Measurements from ENCODE around the gene IFIT2.
A peak's percentile ranks its signal among the peaks of the same experiment; 100 is the strongest.
"Not testable (repeated sequence)": the region's sequence is repeated elsewhere in the genome, so short reads cannot be mapped to it uniquely, and the experiment has no call there.

The IFIT2 gene, protein sequence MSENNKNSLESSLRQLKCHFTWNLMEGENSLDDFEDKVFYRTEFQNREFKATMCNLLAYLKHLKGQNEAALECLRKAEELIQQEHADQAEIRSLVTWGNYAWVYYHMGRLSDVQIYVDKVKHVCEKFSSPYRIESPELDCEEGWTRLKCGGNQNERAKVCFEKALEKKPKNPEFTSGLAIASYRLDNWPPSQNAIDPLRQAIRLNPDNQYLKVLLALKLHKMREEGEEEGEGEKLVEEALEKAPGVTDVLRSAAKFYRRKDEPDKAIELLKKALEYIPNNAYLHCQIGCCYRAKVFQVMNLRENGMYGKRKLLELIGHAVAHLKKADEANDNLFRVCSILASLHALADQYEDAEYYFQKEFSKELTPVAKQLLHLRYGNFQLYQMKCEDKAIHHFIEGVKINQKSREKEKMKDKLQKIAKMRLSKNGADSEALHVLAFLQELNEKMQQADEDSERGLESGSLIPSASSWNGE

DNA sequence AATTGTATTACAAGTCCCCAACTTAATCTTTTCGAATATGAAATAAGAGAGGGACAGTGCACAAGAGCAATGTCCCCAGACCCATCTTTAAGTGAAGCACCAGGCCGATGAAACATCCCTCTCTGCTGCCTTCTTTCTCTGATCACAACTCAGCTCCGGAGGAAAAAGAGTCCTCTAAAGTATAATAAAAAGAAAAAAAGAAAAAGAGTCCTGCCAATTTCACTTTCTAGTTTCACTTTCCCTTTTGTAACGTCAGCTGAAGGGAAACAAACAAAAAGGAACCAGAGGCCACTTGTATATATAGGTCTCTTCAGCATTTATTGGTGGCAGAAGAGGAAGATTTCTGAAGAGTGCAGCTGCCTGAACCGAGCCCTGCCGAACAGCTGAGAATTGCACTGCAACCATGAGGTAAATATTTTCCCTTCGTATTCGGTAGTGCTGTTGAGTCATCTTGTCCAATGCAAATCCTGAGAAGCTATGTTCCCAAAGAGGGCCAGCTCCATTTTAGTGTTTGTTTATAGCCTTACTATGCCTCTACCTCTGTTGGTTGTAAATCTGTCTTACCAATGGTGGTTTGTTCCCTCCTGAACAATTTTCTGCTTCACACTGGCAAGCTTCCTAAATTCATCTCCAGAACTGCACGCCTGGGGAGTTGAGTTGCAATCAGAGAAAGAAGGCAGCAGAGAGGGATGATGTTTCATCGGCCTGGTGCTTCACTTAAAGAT, at the start of gene IFIT2:
Gene IFIT2, plus strand, starts transcription at position 326 of the 725 bp plus-strand sequence. Its CDS starts 78 bp downstream, at position 404.
- Histone ChIP-seq H3K4me3 (peak within 1 kb of the TSS; percentile 25 to 51 (median 37)), H3K27ac (peak within 1 kb of the TSS in 20 of 21 experiments; percentile 53 to 95 (median 82))

DNA sequence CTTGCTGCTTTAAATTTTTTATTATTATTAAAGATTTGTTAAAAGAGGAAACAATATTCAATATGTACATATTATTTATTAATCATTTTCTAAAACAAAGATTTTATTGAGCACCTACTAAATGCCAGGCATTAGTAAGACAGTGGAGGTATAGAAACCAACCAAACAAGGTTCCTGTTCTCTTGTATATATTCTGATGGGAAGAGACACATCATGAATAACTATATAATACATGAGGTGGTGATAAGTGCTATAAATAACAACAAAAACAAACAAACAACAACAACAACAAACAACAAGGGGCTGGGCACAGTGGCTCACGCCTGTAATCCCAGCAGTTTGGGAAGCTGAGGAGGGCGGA, 49.6 kb upstream of the IFIT2 start:
- H3K27ac ChIP-seq: peak overlapping the region in 3 of 21 experiments; percentile 75 to 80 (median 78)
- H3K4me3 ChIP-seq: peak overlapping the region in 6 of 7 experiments; percentile 65 to 92 (median 78)

DNA sequence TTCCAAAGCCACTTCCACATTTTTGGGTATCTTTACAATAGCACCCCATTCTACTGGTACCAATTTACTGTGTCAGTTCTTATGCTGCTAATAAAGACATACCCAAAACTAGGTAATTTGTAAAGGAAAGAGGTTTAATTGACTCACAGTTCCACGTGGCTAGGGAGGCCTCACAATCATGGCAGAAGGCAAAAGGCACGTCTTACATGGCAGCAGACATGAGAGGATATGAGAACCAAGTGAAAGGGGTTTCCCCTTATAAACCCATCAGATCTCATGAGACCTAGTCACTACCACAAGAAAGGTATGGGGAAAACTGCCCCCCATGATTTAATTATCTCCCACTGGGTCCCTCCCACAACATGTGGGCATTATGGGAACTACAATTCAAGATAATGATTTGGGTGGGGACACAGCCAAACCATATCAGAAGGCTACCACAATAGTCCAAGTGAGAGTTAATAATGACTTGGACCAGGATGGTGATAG, 46.7 kb upstream of the IFIT2 start:
- H3K4me3 ChIP-seq, H3K27ac ChIP-seq: not testable (repeated sequence)

DNA sequence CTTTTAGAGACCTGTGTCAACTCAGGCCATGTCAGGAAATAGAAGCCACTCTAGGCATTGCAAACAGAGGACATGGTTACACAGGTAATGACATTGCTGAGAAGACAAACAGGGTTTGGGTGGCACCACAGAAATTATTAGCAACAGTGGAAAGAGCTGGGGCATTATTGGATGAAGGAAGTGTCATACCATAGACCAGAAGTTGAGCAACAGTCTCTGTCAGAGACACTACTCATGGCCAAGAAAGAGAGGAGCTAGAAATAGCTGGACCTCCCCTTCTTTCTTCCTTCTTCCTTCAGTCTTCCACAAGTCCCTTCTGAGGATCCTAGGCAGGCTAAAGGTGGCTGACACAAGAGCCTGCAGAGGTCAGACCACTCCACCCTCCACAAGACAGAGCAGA, 46.1 kb upstream of the IFIT2 start:
- no peak overlapping the region for H3K4me3 ChIP-seq
- H3K27ac ChIP-seq: no peak overlapping the region

DNA sequence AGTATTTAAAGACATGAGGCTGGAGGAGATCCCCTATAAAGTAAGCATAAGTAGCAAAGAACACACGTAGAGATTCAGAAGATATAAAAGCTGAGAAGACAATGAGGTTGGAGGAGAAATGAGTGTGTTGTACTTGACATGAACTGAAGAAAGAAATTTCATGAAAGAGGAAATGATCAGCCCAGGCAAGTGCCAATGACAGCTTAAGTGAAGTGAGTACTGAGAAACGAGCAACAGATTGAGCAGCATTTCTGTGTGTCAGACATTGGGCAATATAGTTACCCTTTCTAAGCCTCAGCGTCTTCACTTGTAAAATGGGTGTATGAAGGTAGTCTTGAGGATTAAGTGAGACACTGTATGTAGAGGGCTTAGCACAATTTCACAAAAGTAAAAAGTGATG, 45.5 kb upstream of the IFIT2 start:
- Histone ChIP-seq H3K27ac (no peak overlapping the region), H3K4me3 (no peak overlapping the region)

DNA sequence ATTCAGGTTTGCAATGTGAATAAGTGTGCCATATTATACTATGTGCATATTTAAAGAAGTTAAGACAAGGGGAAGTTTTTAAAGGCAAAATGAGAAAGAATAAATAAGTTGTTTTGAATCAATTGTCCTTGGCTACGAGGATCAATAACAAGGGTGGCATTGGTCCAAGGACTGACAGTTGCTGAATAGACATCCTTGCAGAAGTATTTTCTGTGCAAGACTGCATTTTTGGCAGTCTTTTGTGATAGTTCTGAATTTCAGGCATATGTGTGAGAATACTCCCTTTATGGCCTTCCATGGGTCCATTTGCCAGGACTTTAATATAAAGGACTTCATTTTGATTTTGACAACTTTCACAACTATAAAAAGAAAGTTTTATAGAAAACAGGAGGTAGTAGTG, 44.9 kb upstream of the IFIT2 start:
- no peak overlapping the region for H3K4me3 ChIP-seq
- no peak overlapping the region for H3K27ac ChIP-seq

DNA sequence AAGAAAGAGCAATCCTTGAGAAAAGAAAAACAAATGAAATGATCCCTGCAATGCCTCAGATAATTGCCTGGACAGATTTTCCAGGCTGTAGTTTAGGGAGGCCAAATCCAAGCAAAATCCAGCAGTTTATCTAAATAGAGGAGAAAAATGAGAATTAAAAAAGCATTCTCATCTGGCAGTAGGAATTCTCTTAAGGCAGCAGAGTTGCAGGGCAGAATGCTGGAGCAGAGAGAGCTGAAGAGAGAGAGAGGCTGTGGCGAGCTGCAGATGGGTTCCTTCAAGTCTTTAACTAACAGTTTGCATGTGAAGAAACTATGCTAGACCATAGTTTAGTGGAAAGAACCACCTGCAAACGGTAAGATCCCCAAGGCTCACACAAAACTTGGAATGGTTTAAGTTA, 44.3 kb upstream of the IFIT2 start:
- Histone ChIP-seq H3K4me3 (no peak overlapping the region), H3K27ac (no peak overlapping the region)

DNA sequence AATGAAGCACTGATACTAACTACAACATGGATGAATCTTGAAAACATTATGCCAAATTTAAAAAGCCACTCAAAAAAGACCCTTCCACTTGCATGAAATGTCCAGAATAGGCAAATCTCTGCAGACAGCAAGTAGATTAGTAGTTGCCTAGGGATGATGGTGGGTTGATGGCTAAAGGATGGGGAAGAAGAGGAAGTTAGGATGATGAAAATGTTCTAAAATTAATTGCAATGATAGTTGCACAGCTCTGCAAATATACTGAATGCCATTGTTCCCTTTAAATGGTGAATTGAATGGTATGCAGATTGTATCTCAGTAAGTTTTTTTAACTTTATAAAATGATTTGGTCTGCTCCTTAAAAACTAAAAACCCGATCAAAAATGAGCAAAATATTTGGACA, 43.0 kb upstream of the IFIT2 start:
- H3K4me3 ChIP-seq: no peak overlapping the region
- H3K27ac ChIP-seq: no peak overlapping the region

DNA sequence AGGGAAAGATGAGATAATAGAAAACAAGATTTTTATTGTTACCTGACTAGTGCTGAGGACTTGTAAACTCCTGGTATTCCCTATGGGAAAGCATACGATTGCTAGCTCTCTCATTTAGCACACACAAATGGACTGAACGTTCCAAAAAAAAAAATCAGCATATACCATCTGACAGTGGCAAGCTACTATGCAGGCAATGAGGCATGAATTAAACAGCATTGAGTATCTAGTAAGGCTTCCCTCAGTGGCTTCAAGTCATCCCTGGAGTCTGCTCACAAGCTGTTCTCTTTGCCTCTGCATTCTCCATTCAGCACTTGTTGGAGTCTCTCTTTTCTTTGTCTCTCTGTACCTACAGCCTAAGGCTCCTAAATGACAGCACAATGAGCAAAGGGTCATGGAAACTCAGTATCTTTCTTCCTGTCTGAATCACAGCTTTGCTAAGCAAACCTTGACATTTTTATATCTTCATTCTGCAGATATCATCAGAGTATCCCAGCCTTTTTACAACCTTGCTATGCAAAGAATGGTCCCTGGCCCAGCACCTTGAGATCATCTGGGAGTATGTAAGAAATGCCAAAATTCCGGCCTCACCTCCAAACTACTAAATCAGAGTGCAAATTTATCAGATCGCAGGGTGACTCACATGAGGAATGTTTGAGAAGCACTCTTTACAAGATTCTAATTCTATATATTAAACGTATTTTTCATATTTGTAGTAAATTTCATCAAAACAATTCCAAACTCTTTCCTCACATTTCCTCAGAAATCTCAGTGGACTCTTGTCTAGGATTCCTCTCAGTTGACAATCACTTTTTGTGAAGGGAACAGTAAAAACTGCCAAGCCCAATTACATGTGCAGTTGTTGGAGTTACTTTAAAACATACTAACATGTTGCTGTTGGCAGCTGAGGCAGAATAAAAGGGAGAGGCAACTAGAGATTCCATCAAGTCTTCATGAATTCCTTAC, 39.5 kb upstream of the IFIT2 start:
- Histone ChIP-seq H3K27ac (no peak overlapping the region), H3K4me3 (no peak overlapping the region)

DNA sequence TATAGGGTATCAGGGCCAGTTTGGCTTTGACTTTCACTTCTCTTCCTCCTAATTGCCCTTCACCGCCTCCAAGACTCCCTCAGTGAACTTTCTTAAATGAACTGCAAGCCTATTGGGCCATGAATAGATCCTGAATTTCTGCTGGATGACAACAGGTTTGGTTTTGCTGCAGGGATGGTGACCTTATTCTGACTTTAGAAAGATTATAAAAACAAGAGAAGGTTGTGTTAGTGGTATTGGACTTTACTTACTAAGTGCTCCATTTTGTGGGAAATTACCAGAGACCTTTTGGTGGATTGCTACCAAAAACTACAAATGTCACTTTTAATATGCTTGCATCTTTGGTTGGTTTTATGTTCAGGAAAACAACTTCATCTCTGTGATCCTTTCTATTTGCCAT, 38.8 kb upstream of the IFIT2 start:
- H3K27ac ChIP-seq: no peak overlapping the region

DNA sequence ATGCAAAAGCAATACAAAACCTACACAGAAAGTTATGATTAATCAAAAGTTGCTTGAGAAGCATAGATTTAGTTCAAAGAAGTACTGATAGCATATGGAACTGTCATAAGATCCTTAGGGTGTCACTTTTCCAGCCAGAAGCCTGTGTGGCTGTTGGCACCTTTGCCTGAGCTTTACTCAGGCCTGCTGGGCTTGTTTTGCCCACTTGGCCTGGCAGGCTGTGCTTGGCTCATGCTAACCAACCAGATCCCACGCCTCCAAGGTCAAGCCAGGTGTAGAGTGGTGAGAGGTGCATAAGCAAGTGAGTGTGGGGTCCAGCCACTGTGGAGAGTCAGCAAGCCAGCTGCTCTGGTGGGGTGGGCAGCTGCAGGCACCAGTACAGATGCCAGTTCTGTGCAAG, 38.3 kb upstream of the IFIT2 start:
- Histone ChIP-seq H3K4me3 (no peak overlapping the region), H3K27ac (no peak overlapping the region)

More for the DNA sequence above, 38.8 kb upstream of the IFIT2 start:
- H3K4me3 ChIP-seq: no peak overlapping the region

DNA sequence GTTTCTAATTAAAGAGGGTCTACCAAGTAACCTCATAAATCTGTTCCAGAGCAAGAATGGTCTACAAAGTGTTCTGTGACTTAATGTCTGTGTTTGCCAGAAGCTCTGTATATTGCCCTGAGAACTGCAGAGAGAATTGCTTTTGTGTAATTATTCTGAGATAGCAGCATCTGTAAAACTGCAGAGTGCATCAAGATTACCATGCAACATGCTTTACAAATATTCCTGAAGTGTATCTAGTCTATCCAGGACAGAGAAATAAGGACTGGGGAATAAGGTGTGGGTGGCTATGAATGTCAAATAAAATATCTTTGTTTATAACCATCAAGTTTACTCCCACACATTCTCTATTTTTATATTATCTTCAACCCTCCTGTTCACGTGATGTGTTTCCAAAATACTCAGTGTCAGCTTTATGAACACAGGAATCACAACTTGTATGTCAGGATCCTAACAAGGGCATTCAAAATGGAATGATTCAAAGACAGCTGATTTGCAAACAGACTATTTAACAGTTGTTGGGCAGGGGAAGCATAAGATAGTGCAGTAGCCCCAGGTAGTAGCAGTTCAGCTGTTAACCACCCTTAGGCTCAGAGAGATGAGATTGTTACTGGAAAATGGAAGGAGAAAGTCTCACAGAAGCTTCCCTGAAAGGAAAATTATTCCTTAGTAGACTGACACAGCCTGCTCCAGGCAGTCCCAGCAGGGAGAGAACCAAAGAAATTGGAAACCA, 35.0 kb upstream of the IFIT2 start:
- H3K27ac ChIP-seq: no peak overlapping the region
- H3K4me3 ChIP-seq: no peak overlapping the region

DNA sequence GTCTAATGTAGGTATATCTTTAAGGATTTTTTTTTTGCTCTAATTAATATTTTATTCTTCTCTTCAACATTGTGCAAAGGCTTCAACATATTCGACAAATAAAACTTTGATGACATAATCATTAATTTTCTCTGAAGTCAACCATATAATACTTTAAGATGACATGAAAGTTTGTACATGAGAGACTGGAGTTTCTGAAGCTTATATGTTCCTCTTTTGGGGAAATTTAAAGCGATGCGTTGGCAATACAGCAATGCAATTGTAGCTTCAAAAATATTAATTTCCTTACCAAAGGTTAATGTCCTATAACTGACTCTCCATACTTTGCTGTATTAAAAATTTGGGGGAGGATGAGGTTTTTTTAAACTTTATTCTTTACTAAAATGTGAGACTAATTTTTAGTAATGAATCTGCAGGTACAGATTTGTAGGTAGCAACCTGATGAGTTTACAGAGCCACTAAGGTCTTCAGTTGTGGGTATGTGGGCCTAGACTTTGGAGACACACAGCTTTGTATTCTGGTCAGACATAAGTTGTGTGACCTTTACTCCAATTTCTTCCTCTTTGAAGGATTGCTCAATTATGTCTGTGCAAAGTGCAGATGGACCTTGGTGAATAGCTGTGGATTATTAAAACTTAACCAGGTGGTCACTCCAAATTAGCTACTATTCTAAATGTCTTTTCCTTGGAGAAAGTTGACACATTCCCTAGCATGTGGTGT, 32.3 kb upstream of the IFIT2 start:
- Histone ChIP-seq H3K27ac (no peak overlapping the region), H3K4me3 (no peak overlapping the region)

DNA sequence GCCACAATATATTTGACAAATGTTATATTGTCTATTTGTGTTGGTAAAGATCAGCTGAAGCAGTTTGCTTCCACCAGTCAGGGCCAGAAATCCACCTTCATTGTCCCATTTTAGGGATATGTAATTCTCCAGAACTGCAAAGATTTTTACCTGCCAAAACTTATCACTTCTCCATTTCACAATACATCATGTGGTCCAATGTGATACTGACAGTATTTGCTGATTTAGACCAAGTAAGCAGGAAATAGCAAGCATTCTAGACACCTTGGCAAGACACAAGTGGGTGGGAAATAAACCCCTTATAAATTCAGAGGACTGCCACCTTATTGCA, 31.7 kb upstream of the IFIT2 start:
- Histone ChIP-seq H3K27ac (no peak overlapping the region), H3K4me3 (no peak overlapping the region)

DNA sequence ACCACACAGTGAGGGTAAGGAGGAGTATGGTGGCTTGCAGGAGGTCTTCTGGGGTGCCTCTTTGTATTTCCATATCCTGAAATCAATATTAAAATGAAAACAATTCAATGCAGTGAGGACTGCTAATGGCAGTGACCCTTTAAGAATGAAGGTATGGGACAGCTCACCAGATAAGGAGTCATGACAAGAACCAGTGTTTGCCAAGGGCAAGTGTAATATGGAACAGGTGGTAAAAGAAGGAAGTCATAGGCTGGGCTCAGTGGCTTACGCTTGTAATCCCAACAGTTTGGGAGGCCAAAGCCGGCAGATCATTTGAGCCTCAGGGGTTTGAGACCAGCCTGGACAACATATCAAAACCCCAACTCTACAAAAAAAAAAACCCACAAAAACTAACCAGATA, 30.3 kb upstream of the IFIT2 start:
- Histone ChIP-seq H3K27ac (no peak overlapping the region), H3K4me3 (no peak overlapping the region)

DNA sequence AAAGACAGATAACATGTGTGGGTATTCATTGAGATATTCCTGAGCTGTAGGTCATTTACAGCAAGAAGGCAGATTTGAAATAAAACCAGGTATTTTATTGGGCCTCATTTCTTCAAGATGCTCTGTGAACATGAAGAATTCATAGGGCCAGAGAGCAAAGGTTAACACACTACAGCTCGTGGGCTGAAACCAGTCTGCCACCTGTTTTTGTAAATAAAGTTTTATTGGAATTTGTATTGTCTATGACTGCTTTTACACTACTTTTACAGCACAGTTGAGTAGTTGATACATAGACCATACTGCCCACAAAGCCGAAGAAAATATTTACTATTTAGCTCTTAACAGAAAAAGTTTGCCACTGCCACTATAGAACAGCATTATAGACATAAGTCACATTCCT, 28.2 kb upstream of the IFIT2 start:
- Histone ChIP-seq H3K4me3 (no peak overlapping the region), H3K27ac (peak overlapping the region in 2 of 21 experiments; percentile 43 to 70)

DNA sequence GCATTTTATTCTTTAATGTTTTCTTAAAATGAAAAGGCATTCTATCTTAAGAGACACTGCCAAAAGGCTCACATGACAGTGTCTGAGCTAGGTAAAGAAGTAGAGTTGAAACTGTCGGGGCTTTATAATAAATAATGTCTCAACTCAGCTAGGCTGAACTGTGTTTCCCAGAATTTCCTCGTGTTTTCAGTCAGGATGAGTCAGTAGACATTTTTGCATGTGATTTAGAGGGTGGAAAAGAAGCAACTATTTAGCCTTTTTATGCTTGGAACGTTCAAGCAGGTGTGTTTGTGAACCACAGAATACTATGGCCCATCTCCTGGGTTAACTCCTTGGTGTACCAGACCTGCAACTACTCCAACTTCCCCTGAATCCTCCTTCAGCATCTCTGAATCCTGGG, 26.9 kb upstream of the IFIT2 start:
- peak overlapping the region in 8 of 21 experiments; percentile 10 to 70 (median 31) for H3K27ac ChIP-seq

DNA sequence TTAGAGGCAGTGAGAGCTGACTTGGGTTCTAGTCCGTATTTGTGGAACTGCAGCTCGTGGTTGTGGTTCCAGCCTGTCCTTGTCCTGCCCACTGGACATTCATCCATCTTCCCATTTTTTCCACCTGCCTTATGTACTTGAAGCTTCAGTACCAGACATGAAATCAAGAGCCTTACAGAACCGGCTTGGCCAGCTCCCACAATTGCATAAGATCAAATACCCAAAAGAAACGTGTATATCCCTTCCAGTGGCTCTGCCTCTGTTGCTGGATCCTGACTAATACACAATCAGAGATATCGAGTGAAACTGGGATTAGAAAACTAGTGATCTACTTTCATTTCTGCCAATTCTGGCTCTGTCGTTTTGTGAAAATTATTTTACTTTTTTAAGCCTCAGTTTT, 26.5 kb upstream of the IFIT2 start:
- H3K4me3 ChIP-seq: no peak overlapping the region
- H3K27ac ChIP-seq: peak overlapping the region in 6 of 21 experiments; percentile 20 to 64 (median 32)

More for the DNA sequence above, 26.9 kb upstream of the IFIT2 start:
- H3K4me3 ChIP-seq: no peak overlapping the region
